ENCODE results near the gene TADA2B.
"Not testable (repeated sequence)": the region's sequence is repeated elsewhere in the genome, so short reads cannot be mapped to it uniquely, and the experiment has no call there.

TADA2B gene

GRCh38 chr4:7083597-7084563, 40.7 kb downstream of the TADA2B start:
- no peak for FAIRE-seq
- DNase-seq (ENCODE audit: insufficient read length, low spot score), result no peak
- no peak for TF ChIP-seq TAF1 (IDR thresholded peaks at IDR 0.05; ENCODE audit: low read depth, low read length)
- no peak for TF ChIP-seq POLR2A (IDR thresholded peaks at IDR 0.05; ENCODE audit: low read depth, low read length)
- TF ChIP-seq SPI1 (IDR thresholded peaks at IDR 0.05; ENCODE audit: low read depth, low read length), result no peak
- TF ChIP-seq PAX5 (IDR thresholded peaks at IDR 0.05; ENCODE audit: insufficient read depth, low read length, severe bottlenecking), result no peak
- no peak for TF ChIP-seq POLR2AphosphoS5 (IDR thresholded peaks at IDR 0.05; ENCODE audit: low read depth, low read length)

GRCh38 chr4:7084564-7084961, 41.4 kb downstream of the TADA2B start:
- DNase-seq (ENCODE audit: insufficient read length, low spot score); FAIRE-seq: not testable (repeated sequence)

GRCh38 chr4:7086384-7086783, 43.2 kb downstream of the TADA2B start:
- FAIRE-seq, result no peak
- TF ChIP-seq TAF1 (IDR thresholded peaks at IDR 0.05; ENCODE audit: low read depth, low read length), result no peak
- no peak for TF ChIP-seq POLR2AphosphoS5 (IDR thresholded peaks at IDR 0.05; ENCODE audit: low read depth, low read length)
- TF ChIP-seq POLR2A (IDR thresholded peaks at IDR 0.05; ENCODE audit: low read depth, low read length), result no peak
- TF ChIP-seq PAX5 (IDR thresholded peaks at IDR 0.05; ENCODE audit: insufficient read depth, low read length, severe bottlenecking), result no peak
- TF ChIP-seq SPI1 (IDR thresholded peaks at IDR 0.05; ENCODE audit: low read depth, low read length), result no peak
- TF ChIP-seq POU2F2 (IDR thresholded peaks at IDR 0.05; ENCODE audit: low read depth, low read length), result no peak
- no peak for DNase-seq (ENCODE audit: insufficient read length, low spot score)

- FAIRE-seq (no peak), DNase-seq (ENCODE audit: insufficient read length, low spot score) (no peak)
- no peak for TF ChIP-seq POLR2A (IDR thresholded peaks at IDR 0.05; ENCODE audit: low read depth, low read length)
- no peak for TF ChIP-seq POLR2AphosphoS5 (IDR thresholded peaks at IDR 0.05; ENCODE audit: low read depth, low read length)
- TF ChIP-seq TAF1 (IDR thresholded peaks at IDR 0.05; ENCODE audit: low read depth, low read length), result no peak
- TF ChIP-seq SPI1 (IDR thresholded peaks at IDR 0.05; ENCODE audit: low read depth, low read length), result no peak
- TF ChIP-seq POU2F2 (IDR thresholded peaks at IDR 0.05; ENCODE audit: low read depth, low read length), result no peak
- TF ChIP-seq PAX5 (IDR thresholded peaks at IDR 0.05; ENCODE audit: insufficient read depth, low read length, severe bottlenecking), result no peak
These were observed 43.9 kb downstream of the TADA2B start for GRCh38 chr4:7087036-7087435.

GRCh38 chr4:7089213-7089986, 46.2 kb downstream of the TADA2B start:
- no peak for DNase-seq (ENCODE audit: insufficient read length, low spot score)
- TF ChIP-seq TAF1 (IDR thresholded peaks at IDR 0.05; ENCODE audit: low read depth, low read length) (no peak), POLR2AphosphoS5 (IDR thresholded peaks at IDR 0.05; ENCODE audit: low read depth, low read length) (no peak), PAX5 (IDR thresholded peaks at IDR 0.05; ENCODE audit: insufficient read depth, low read length, severe bottlenecking) (no peak), POU2F2 (IDR thresholded peaks at IDR 0.05; ENCODE audit: low read depth, low read length) (no peak), SPI1 (IDR thresholded peaks at IDR 0.05; ENCODE audit: low read depth, low read length) (no peak)
- FAIRE-seq, result no peak

GRCh38 chr4:7092026-7092425, 48.9 kb downstream of the TADA2B start:
- FAIRE-seq (no peak), DNase-seq (ENCODE audit: insufficient read length, low spot score) (no peak)
- TF ChIP-seq POLR2AphosphoS5 (IDR thresholded peaks at IDR 0.05; ENCODE audit: low read depth, low read length) (no peak), POU2F2 (IDR thresholded peaks at IDR 0.05; ENCODE audit: low read depth, low read length) (no peak), TAF1 (IDR thresholded peaks at IDR 0.05; ENCODE audit: low read depth, low read length) (no peak), POLR2A (IDR thresholded peaks at IDR 0.05; ENCODE audit: low read depth, low read length) (no peak), SPI1 (IDR thresholded peaks at IDR 0.05; ENCODE audit: low read depth, low read length) (no peak), PAX5 (IDR thresholded peaks at IDR 0.05; ENCODE audit: insufficient read depth, low read length, severe bottlenecking) (no peak)

- FAIRE-seq (no peak), DNase-seq (ENCODE audit: insufficient read length, low spot score) (no peak)
- TF ChIP-seq SPI1 (IDR thresholded peaks at IDR 0.05; ENCODE audit: low read depth, low read length) (no peak), TAF1 (IDR thresholded peaks at IDR 0.05; ENCODE audit: low read depth, low read length) (no peak), PAX5 (IDR thresholded peaks at IDR 0.05; ENCODE audit: insufficient read depth, low read length, severe bottlenecking) (no peak)
These were observed 51.7 kb downstream of the TADA2B start for GRCh38 chr4:7094916-7095315.

- DNase-seq (ENCODE audit: insufficient read length, low spot score) (no peak), FAIRE-seq (no peak)
- no peak for TF ChIP-seq PAX5 (IDR thresholded peaks at IDR 0.05; ENCODE audit: insufficient read depth, low read length, severe bottlenecking)
- no peak for TF ChIP-seq POLR2A (IDR thresholded peaks at IDR 0.05; ENCODE audit: low read depth, low read length)
- TF ChIP-seq POU2F2 (IDR thresholded peaks at IDR 0.05; ENCODE audit: low read depth, low read length), result no peak
These were observed 52.5 kb downstream of the TADA2B start for GRCh38 chr4:7095611-7096155.

- TF ChIP-seq POLR2A (IDR thresholded peaks at IDR 0.05; ENCODE audit: low read depth, low read length) (no peak), TAF1 (IDR thresholded peaks at IDR 0.05; ENCODE audit: low read depth, low read length) (no peak), POU2F2 (IDR thresholded peaks at IDR 0.05; ENCODE audit: low read depth, low read length) (no peak), POLR2AphosphoS5 (IDR thresholded peaks at IDR 0.05; ENCODE audit: low read depth, low read length) (no peak), SPI1 (IDR thresholded peaks at IDR 0.05; ENCODE audit: low read depth, low read length) (no peak), PAX5 (IDR thresholded peaks at IDR 0.05; ENCODE audit: insufficient read depth, low read length, severe bottlenecking) (no peak)
- no peak for FAIRE-seq
- DNase-seq (ENCODE audit: insufficient read length, low spot score), result no peak
These were observed 53.1 kb downstream of the TADA2B start for GRCh38 chr4:7096236-7096635.
